ENCODE data around the gene CDKN2B.

Gene CDKN2B

DNA sequence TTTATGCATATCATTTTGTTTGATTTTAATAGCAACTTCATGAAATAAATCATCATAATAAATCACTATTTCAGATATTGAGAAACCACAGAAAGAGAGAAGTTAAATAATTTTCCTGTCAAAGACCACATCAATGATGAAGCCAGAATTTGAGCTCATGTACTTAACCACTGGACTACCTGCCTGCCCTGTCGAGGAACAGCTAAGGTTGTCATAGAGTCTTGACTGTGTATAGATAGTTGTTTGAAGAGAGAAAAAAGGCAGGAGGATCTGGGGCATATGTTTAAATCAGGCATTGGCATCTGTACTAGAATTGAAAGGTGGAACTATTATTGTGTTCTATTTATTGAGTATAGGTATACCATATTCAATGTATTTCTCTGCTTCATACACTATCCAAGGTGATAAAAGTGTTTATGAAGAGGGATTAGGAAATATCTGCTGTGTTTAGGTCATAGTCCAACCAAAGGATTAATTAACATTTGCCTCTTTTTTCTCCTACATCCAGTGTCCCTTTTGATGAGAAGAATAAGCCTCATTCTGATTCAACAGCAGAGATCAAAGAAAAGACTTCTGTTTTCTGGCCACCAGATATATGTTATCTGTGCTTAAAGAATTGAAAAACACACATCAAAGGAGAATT, 37.3 kb upstream of the CDKN2B start:
- no peaks in the 10 kb centered on the region for H3K36me3 ChIP-seq
- TF ChIP-seq, protein P1, sequence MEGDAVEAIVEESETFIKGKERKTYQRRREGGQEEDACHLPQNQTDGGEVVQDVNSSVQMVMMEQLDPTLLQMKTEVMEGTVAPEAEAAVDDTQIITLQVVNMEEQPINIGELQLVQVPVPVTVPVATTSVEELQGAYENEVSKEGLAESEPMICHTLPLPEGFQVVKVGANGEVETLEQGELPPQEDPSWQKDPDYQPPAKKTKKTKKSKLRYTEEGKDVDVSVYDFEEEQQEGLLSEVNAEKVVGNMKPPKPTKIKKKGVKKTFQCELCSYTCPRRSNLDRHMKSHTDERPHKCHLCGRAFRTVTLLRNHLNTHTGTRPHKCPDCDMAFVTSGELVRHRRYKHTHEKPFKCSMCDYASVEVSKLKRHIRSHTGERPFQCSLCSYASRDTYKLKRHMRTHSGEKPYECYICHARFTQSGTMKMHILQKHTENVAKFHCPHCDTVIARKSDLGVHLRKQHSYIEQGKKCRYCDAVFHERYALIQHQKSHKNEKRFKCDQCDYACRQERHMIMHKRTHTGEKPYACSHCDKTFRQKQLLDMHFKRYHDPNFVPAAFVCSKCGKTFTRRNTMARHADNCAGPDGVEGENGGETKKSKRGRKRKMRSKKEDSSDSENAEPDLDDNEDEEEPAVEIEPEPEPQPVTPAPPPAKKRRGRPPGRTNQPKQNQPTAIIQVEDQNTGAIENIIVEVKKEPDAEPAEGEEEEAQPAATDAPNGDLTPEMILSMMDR (IDR thresholded peaks at IDR 0.05), result no peak
- peaks cover 46% of the 10 kb centered on the region for H3K27me3 ChIP-seq
- no peak overlapping the region for H3K27ac ChIP-seq
- no peak overlapping the region for H3K4me3 ChIP-seq (ENCODE audit: low read depth in 1 of 2, low read length in 1 of 2)
- peaks cover 14% of the 10 kb centered on the region in 2 experiments for H3K4me1 ChIP-seq (ENCODE audit: control insufficient read depth in 1 of 2, insufficient read depth in 1 of 2, low read depth in 1 of 2, low read length in 1 of 2)
- H3K9me3 ChIP-seq, result no peaks in the 10 kb centered on the region

DNA sequence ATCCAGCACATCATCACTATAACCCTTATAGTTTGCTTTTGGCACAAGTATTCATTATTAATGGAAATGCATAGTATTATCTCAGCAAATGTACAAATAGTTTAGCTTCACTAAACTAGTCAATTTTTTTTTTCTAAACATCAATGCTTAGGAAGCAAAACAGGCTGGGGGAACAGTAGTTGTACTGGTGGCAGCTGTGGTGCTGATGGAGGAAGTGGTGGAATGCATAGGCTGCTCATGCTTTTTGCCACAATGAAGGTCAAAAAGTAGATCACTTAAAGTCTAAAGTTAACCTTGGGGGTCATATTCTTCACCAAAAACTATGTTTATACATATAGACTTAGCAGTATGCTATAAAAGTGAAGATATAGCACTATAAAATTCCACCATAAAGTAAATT, 36.3 kb upstream of the CDKN2B start:
- no peak overlapping the region for H3K4me3 ChIP-seq (ENCODE audit: low read depth in 1 of 2, low read length in 1 of 2)
- H3K36me3 ChIP-seq, result no peaks in the 10 kb centered on the region
- H3K27me3 ChIP-seq, result peaks cover 50% of the 10 kb centered on the region
- H3K9me3 ChIP-seq, result no peaks in the 10 kb centered on the region
- H3K4me1 ChIP-seq (ENCODE audit: control insufficient read depth in 1 of 2, insufficient read depth in 1 of 2, low read depth in 1 of 2, low read length in 1 of 2), result peaks cover 4 to 5% of the 10 kb centered on the region in 2 experiments
- no peak overlapping the region for H3K27ac ChIP-seq
- TF ChIP-seq, protein P1 (IDR thresholded peaks at IDR 0.05), result no peak

DNA sequence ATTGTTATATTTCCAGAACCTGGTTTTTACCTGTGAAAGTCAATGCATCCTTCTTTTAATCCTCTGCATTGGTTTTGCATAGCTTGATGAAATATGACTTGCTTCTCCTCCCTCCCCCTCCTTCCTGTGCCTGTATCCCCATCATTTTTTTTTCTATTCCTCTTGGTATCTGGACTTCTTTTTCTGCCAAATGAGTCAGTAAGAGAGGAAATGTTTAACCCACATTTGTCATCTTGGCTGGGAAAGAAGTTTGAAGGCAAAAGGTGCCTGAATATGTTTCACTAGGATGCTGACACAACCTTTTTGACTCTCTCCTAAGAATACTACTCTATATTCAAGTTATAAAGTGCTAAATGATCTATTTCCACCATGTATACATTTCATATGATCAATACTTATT, 35.5 kb upstream of the CDKN2B start:
- no peak overlapping the region for H3K27ac ChIP-seq
- peaks cover 50% of the 10 kb centered on the region for H3K27me3 ChIP-seq
- H3K9me3 ChIP-seq, result no peaks in the 10 kb centered on the region
- H3K4me3 ChIP-seq (ENCODE audit: low read depth in 1 of 2, low read length in 1 of 2), result no peak overlapping the region
- H3K36me3 ChIP-seq, result no peaks in the 10 kb centered on the region
- no peaks in the 10 kb centered on the region for H3K4me1 ChIP-seq (ENCODE audit: control insufficient read depth in 1 of 2, insufficient read depth in 1 of 2, low read depth in 1 of 2, low read length in 1 of 2)
- TF ChIP-seq, protein P1 (IDR thresholded peaks at IDR 0.05), result no peak

DNA sequence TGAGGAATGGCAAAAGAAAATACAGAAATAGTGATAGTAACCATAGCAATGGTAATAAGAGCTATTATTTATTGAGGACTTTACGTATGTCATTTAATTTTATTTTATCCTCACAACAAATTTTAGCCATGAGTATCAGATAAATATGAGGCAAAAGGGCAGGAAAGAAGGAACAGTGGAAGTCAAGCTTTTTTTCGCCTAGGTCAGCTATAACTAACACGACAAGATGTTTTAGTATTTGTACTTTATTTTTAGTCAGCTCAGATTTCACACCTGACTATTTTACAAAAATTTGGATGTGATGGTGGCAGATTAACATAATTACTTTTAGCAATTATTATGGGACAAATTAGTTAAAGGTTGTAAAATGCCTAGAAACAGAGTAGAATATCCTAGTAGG, 34.8 kb upstream of the CDKN2B start:
- TF ChIP-seq, protein P1 (IDR thresholded peaks at IDR 0.05), result no peak
- no peaks in the 10 kb centered on the region for H3K4me1 ChIP-seq (ENCODE audit: control insufficient read depth in 1 of 2, insufficient read depth in 1 of 2, low read depth in 1 of 2, low read length in 1 of 2)
- peaks cover 50% of the 10 kb centered on the region for H3K27me3 ChIP-seq

DNA sequence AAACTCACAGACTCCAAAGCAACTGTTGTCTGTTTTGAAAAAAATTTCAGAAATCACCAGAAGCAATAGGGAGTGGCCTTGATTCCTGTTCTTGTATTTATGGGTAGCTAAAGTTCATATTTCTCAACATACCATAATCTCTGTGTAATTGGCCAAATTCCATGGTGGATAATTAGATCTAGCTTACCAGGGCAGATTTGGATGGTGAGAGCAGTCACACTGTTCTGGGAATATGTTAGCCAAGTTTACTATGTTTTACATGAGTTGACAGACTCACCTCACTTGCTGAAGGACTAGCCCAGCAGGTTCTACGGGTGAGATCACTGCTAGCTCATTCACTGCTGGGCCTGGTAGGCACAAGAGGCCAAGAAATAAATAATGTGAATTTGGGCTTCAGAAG, 32.7 kb upstream of the CDKN2B start:
- Histone ChIP-seq H3K4me3 (ENCODE audit: low read depth in 1 of 2, low read length in 1 of 2) (no peak overlapping the region), H3K27me3 (peaks cover 47% of the 10 kb centered on the region), H3K9me3 (no peaks in the 10 kb centered on the region), H3K4me1 (ENCODE audit: control insufficient read depth in 1 of 2, insufficient read depth in 1 of 2, low read depth in 1 of 2, low read length in 1 of 2) (peaks cover 0 to 9% of the 10 kb centered on the region in 2 experiments), H3K27ac (no peak overlapping the region), H3K36me3 (no peaks in the 10 kb centered on the region)
- TF ChIP-seq, protein P1 (IDR thresholded peaks at IDR 0.05), result no peak

More for the DNA sequence above, 34.8 kb upstream of the CDKN2B start:
- Histone ChIP-seq H3K9me3 (no peaks in the 10 kb centered on the region), H3K27ac (no peak overlapping the region), H3K4me3 (ENCODE audit: low read depth in 1 of 2, low read length in 1 of 2) (no peak overlapping the region), H3K36me3 (no peaks in the 10 kb centered on the region)

Data from neutrophil (primary cell).